Measurements from ENCODE around the gene ADAMTS12.
A peak's percentile ranks its signal among the peaks of the same experiment; 100 is the strongest.

Gene ADAMTS12

DNA sequence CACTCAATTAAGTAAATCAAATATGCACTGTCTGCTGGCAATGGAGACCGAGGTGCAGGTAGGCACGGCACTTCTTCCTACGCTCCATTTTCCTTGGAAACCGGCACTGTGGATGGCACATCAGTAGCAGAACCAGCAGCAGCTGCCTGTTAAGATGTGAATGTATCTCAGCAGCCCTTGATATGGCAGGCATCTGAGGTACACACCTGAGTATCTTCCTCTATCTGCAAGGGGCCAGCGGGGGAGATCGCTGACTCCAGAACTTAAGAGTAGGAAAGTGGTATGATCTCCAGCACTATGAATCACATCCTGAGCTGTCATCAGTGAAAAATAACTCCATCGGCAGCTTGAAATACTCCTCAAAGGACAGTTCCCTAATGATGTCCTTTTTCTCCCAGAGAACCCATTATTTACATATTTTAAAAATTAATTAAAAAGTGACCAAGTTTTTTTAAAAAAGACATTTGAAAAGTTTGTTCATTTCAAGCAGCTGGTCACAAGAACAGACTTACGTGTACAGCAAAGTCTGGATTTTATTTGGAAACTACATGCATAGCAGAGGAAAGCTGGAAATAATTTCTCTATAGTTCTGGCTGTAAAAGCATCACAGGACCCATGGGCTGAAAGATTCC is 97.1 kb downstream of the ADAMTS12 start:
- Histone ChIP-seq H3K27ac (ENCODE audit: poor library complexity, severe bottlenecking) (peak overlapping the region; percentile 10), H3K4me1 (ENCODE audit: insufficient read depth, poor library complexity, severe bottlenecking) (peaks cover 7% of the 10 kb centered on the region), H3K27me3 (ENCODE audit: insufficient read depth, poor library complexity, severe bottlenecking) (no peaks in the 10 kb centered on the region), H3K4me3 (ENCODE audit: severe bottlenecking) (no peak overlapping the region), H3K36me3 (ENCODE audit: low read depth) (no peaks in the 10 kb centered on the region), H3K9me3 (ENCODE audit: severe bottlenecking) (no peaks in the 10 kb centered on the region)
- ATAC-seq (ENCODE audit: low read depth) = peak; percentile 67; the same call in 2 of the 3 replicates
- DNase-seq (ENCODE audit: low spot score) = no peak
- no peak for TF ChIP-seq CTCF (IDR thresholded peaks at IDR 0.05; ENCODE audit: poor library complexity, severe bottlenecking)

GRCh38 chr5:33793836-33794549 is 97.8 kb downstream of the ADAMTS12 start:
- ATAC-seq (ENCODE audit: low read depth) = no peak
- H3K27me3 ChIP-seq (ENCODE audit: insufficient read depth, poor library complexity, severe bottlenecking) = no peaks in the 10 kb centered on the region
- TF ChIP-seq CTCF (IDR thresholded peaks at IDR 0.05; ENCODE audit: poor library complexity, severe bottlenecking) = no peak

DNA sequence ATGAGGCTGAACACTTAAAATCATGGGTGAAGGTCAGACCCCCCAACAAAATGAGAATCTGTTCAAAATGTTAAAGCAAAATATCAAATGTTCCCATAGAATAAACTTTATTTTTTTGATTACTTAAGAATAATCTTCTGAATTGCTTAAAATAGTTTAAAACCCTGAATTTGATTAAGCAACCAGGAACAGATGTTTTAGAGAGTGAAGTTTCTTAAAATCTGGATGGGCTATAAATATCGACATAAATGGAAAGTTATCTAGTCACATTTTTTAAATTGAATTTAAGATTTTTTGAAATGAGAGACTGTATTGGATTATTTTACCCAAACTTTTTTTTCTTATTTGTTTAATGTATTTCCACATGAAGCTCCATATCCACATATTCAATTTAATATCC is 98.5 kb downstream of the ADAMTS12 start:
- ATAC-seq (ENCODE audit: low read depth) (no peak), DNase-seq (ENCODE audit: low spot score) (no peak)
- H3K9me3 ChIP-seq (ENCODE audit: severe bottlenecking) = no peaks in the 10 kb centered on the region
- H3K27me3 ChIP-seq (ENCODE audit: insufficient read depth, poor library complexity, severe bottlenecking) = no peaks in the 10 kb centered on the region
- peaks cover 7% of the 10 kb centered on the region for H3K4me1 ChIP-seq (ENCODE audit: insufficient read depth, poor library complexity, severe bottlenecking)
- H3K27ac ChIP-seq (ENCODE audit: poor library complexity, severe bottlenecking) = no peak overlapping the region
- TF ChIP-seq CTCF (IDR thresholded peaks at IDR 0.05; ENCODE audit: poor library complexity, severe bottlenecking) = no peak
- H3K4me3 ChIP-seq (ENCODE audit: severe bottlenecking) = no peak overlapping the region
- no peaks in the 10 kb centered on the region for H3K36me3 ChIP-seq (ENCODE audit: low read depth)

More at GRCh38 chr5:33793836-33794549, 97.8 kb downstream of the ADAMTS12 start:
- no peaks in the 10 kb centered on the region for H3K36me3 ChIP-seq (ENCODE audit: low read depth)
- no peaks in the 10 kb centered on the region for H3K9me3 ChIP-seq (ENCODE audit: severe bottlenecking)
- peaks cover 7% of the 10 kb centered on the region for H3K4me1 ChIP-seq (ENCODE audit: insufficient read depth, poor library complexity, severe bottlenecking)
- peak overlapping the region; percentile 10 for H3K27ac ChIP-seq (ENCODE audit: poor library complexity, severe bottlenecking)
- no peak overlapping the region for H3K4me3 ChIP-seq (ENCODE audit: severe bottlenecking)
- DNase-seq (ENCODE audit: low spot score) = no peak

DNA sequence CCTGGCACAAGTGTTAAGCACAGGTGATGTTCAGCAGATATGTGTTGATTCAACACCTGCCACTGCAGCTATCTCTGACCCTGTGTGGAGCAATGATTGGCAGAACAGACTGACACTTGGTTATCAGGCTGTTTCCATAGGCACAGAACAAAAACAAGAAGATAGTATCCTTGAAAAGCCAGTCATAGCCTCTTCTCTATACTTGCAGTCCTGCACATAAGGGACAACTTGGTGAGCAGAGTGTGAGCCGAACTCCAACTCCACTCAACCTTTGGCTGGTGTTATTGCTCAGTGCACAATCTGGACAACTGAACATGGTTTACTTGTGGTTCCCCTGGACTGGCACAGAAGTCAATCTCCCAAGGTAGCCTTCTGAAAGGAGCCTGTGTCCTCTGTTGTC is 99.2 kb downstream of the ADAMTS12 start:
- H3K27ac ChIP-seq (ENCODE audit: poor library complexity, severe bottlenecking) = no peak overlapping the region
- TF ChIP-seq CTCF (IDR thresholded peaks at IDR 0.05; ENCODE audit: poor library complexity, severe bottlenecking) = no peak
- H3K27me3 ChIP-seq (ENCODE audit: insufficient read depth, poor library complexity, severe bottlenecking) = no peaks in the 10 kb centered on the region
- ATAC-seq (ENCODE audit: low read depth) = no peak
- no peaks in the 10 kb centered on the region for H3K36me3 ChIP-seq (ENCODE audit: low read depth)
- DNase-seq (ENCODE audit: low spot score) = no peak
- peaks cover 7% of the 10 kb centered on the region for H3K4me1 ChIP-seq (ENCODE audit: insufficient read depth, poor library complexity, severe bottlenecking)
- H3K4me3 ChIP-seq (ENCODE audit: severe bottlenecking) = no peak overlapping the region
- no peaks in the 10 kb centered on the region for H3K9me3 ChIP-seq (ENCODE audit: severe bottlenecking)

DNA sequence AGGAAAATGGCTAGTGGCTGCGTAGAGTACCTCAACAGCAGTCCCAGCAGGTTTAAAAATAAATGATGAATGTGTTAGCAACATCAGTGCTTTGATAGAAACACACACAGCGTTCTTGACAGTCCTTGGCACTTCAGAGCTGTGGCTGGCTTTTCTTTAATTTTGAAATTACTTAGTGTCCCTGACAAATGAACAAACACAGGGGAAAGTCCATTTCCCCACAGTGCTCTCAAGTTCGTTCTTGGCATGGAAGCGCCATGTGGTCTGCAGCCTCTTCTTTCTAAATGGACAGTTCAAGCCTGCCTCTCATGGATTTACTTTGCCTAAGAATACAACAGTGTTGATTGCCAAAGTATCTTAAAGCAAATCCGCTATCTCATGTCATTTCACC is 102.2 kb downstream of the ADAMTS12 start:
- H3K27ac ChIP-seq (ENCODE audit: poor library complexity, severe bottlenecking) = peak overlapping the region; percentile 52
- no peak for DNase-seq (ENCODE audit: low spot score)
- no peak for ATAC-seq (ENCODE audit: low read depth)

More for the DNA sequence above, 102.2 kb downstream of the ADAMTS12 start:
- H3K4me3 ChIP-seq (ENCODE audit: severe bottlenecking) = no peak overlapping the region
- H3K4me1 ChIP-seq (ENCODE audit: insufficient read depth, poor library complexity, severe bottlenecking) = peaks cover 2% of the 10 kb centered on the region
- no peaks in the 10 kb centered on the region for H3K9me3 ChIP-seq (ENCODE audit: severe bottlenecking)
- no peaks in the 10 kb centered on the region for H3K27me3 ChIP-seq (ENCODE audit: insufficient read depth, poor library complexity, severe bottlenecking)
- H3K36me3 ChIP-seq (ENCODE audit: low read depth) = no peaks in the 10 kb centered on the region
- TF ChIP-seq CTCF (IDR thresholded peaks at IDR 0.05; ENCODE audit: poor library complexity, severe bottlenecking) = no peak

All from RWPE2 (cell line).